ENCODE results near the gene CCDC110.

CCDC110 gene

GRCh38 chr4:185467991-185468390 lies 3.5 kb downstream of the CCDC110 start:
- Mint-ChIP-seq H3K9me3 (no peaks in the 10 kb centered on the region), H3K27ac (no peak overlapping the region), H3K4me3 (no peak overlapping the region), H3K4me1 (ENCODE audit: low read depth in 2 of 2) (peaks cover 14 to 15% of the 10 kb centered on the region in 2 donors), H3K27me3 (peaks cover 0 to 10% of the 10 kb centered on the region in 2 donors), H3K36me3 (ENCODE audit: insufficient read depth) (peaks cover 3% of the 10 kb centered on the region)
- ATAC-seq (replicated peaks) (no peak), DNase-seq (no peak)

- DNase-seq = no peak
- Mint-ChIP-seq H3K4me1 (ENCODE audit: low read depth in 2 of 2) (peaks cover 14 to 15% of the 10 kb centered on the region in 2 donors), H3K9me3 (no peaks in the 10 kb centered on the region), H3K27ac (no peak overlapping the region), H3K4me3 (no peak overlapping the region), H3K27me3 (peaks cover 2 to 13% of the 10 kb centered on the region in 2 donors), H3K36me3 (ENCODE audit: insufficient read depth) (peaks cover 3% of the 10 kb centered on the region)
- no peak for ATAC-seq (replicated peaks)
These were observed 4.4 kb downstream of the CCDC110 start for GRCh38 chr4:185467101-185467500.

- Mint-ChIP-seq H3K27ac (no peak overlapping the region), H3K36me3 (ENCODE audit: insufficient read depth) (peaks cover 3% of the 10 kb centered on the region), H3K27me3 (peaks cover 13 to 23% of the 10 kb centered on the region in 2 donors), H3K9me3 (no peaks in the 10 kb centered on the region), H3K4me3 (no peak overlapping the region), H3K4me1 (ENCODE audit: low read depth in 2 of 2) (peaks cover 9 to 12% of the 10 kb centered on the region in 2 donors)
- DNase-seq (no peak), ATAC-seq (replicated peaks) (no peak)
These were observed 5.8 kb downstream of the CCDC110 start for GRCh38 chr4:185465707-185466106.

DNA sequence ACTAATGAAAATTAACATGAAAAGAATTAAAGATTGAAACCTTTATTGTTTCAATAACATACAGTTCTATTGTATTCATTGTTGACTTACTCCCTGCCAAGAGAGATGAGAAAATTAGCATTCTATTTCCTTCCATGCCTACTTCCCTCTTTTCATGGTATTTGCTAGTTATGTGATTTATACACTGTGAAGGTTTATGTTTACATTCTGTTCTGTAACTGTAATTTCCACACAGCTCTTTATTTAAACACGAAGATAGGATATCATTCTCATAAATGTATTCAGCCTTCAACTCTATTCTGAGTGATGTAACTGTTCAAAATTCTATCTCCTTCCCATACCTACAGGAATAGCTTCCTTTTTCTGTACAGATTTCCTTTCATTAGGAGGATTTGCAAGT lies 6.6 kb downstream of the CCDC110 start:
- H3K27me3 Mint-ChIP-seq = peaks cover 13 to 32% of the 10 kb centered on the region in 2 donors
- H3K27ac Mint-ChIP-seq = no peak overlapping the region
- no peaks in the 10 kb centered on the region for H3K9me3 Mint-ChIP-seq
- DNase-seq (no peak), ATAC-seq (replicated peaks) (no peak)
- no peak overlapping the region for H3K4me3 Mint-ChIP-seq
- peaks cover 4 to 8% of the 10 kb centered on the region in 2 donors for H3K4me1 Mint-ChIP-seq (ENCODE audit: low read depth in 2 of 2)
- H3K36me3 Mint-ChIP-seq (ENCODE audit: insufficient read depth) = peaks cover 3% of the 10 kb centered on the region

DNA sequence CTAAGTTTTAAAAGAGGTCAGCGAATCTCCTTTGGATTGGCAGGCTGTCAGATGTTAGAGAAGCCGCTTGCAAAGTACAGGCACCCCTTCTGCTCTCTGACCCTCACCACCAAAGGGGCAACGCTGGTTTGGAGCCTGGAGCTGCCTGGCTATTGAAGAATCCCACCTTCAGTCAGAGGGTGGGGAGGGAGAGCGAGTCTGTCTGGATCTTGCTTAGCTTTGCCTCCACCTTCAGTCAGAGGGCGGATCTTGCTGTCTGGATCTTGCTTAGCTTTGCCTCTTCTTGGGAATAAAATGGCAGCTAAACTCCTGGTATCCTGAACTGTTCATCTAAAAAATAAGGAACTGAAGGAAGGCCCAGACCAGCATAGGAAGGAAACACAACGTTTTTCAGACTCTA lies 7.3 kb downstream of the CCDC110 start:
- Mint-ChIP-seq H3K27ac (no peak overlapping the region), H3K4me1 (ENCODE audit: low read depth in 2 of 2) (peaks cover 0 to 3% of the 10 kb centered on the region in 2 donors), H3K4me3 (no peak overlapping the region), H3K9me3 (no peaks in the 10 kb centered on the region), H3K36me3 (ENCODE audit: insufficient read depth) (peaks cover 3% of the 10 kb centered on the region), H3K27me3 (peaks cover 19 to 38% of the 10 kb centered on the region in 2 donors)
- DNase-seq (no peak), ATAC-seq (replicated peaks) (no peak)

- peaks cover 25 to 38% of the 10 kb centered on the region in 2 donors for H3K27me3 Mint-ChIP-seq
- ATAC-seq (replicated peaks) (no peak), DNase-seq (no peak)
- no peaks in the 10 kb centered on the region for H3K4me1 Mint-ChIP-seq (ENCODE audit: low read depth in 2 of 2)
- H3K36me3 Mint-ChIP-seq (ENCODE audit: insufficient read depth) = peaks cover 3% of the 10 kb centered on the region
- no peaks in the 10 kb centered on the region for H3K9me3 Mint-ChIP-seq
- no peak overlapping the region for H3K4me3 Mint-ChIP-seq
- no peak overlapping the region for H3K27ac Mint-ChIP-seq
These were observed 8.0 kb downstream of the CCDC110 start for GRCh38 chr4:185463541-185463940.

GRCh38 chr4:185461565-185461964 lies 10.0 kb downstream of the CCDC110 start:
- no peak overlapping the region for H3K4me3 Mint-ChIP-seq
- H3K36me3 Mint-ChIP-seq (ENCODE audit: insufficient read depth) = peaks cover 3% of the 10 kb centered on the region
- DNase-seq (no peak), ATAC-seq (replicated peaks) (no peak)
- H3K27me3 Mint-ChIP-seq = peaks cover 32 to 38% of the 10 kb centered on the region in 2 donors
- H3K4me1 Mint-ChIP-seq (ENCODE audit: low read depth in 2 of 2) = no peaks in the 10 kb centered on the region
- H3K9me3 Mint-ChIP-seq = no peaks in the 10 kb centered on the region
- no peak overlapping the region for H3K27ac Mint-ChIP-seq

DNA sequence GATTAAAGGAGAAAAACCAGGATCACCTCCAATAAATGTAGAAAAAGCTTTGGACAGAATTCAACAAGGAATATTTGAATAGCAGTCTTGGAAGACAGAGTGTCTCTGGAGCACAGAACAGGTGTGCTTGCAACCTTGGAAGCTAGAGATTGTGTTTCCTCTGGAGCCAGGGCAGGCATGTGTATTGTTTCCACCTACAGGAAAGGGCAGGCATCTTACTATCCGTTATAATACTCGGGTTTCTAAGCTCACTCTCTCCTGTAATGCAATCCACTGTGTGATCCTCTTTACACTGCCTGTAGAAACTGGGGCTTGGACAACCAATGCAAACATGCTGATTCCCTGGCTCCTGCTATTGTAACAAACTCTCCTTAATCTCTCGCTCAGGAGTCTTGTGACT lies 14.4 kb downstream of the CCDC110 start:
- DNase-seq = no peak
- Mint-ChIP-seq H3K27me3 (peaks cover 30 to 31% of the 10 kb centered on the region in 2 donors), H3K4me1 (ENCODE audit: low read depth in 2 of 2) (no peaks in the 10 kb centered on the region), H3K4me3 (no peak overlapping the region), H3K36me3 (ENCODE audit: insufficient read depth) (no peaks in the 10 kb centered on the region), H3K9me3 (no peaks in the 10 kb centered on the region), H3K27ac (no peak overlapping the region)
- ATAC-seq (replicated peaks) = no peak

DNA sequence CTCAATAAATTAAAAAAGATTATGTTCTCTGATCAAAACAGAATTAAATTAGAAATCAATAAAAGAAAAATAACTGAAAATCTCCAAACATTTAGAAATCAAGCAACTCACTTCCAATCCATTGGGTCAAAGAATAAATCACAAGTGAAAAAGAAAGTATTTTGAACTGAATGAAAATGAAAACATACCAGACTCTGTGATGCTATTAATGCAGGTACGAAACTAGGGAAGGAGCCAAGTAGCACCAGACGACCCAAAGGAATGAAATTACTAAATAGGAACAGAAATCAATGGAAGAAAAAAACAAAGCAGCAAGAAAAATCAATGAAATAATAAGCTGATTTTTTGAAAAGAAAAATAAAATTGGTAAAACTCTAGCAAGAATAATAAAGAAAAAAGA lies 15.4 kb downstream of the CCDC110 start:
- Mint-ChIP-seq H3K36me3 (ENCODE audit: insufficient read depth) (no peaks in the 10 kb centered on the region), H3K27ac (no peak overlapping the region), H3K27me3 (peaks cover 21 to 22% of the 10 kb centered on the region in 2 donors), H3K9me3 (no peaks in the 10 kb centered on the region), H3K4me1 (ENCODE audit: low read depth in 2 of 2) (no peaks in the 10 kb centered on the region), H3K4me3 (no peak overlapping the region)
- no peak for ATAC-seq (replicated peaks)
- no peak for DNase-seq

DNA sequence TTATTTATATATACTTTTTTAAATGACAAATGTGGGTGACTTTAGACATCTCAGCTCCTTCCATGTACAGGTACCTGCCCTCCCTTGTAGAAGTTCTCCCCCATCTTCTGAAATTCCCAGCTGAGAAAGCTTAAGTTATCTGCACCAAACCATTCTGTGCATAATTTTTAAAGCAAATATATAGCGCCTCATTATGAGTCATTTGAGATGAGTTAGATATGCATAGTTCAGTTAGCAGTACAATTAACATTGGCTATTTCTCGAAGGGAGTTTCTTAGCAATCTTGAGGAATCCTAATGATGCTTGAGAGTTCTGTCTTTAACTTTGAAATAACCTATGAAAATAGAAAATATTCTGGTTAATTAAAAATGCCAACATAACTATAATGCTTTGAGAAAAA lies 26.3 kb downstream of the CCDC110 start:
- ATAC-seq (replicated peaks) = no peak
- no peak for DNase-seq
- H3K9me3 Mint-ChIP-seq = no peaks in the 10 kb centered on the region

GRCh38 chr4:185441479-185441878 lies 30.1 kb downstream of the CCDC110 start:
- no peaks in the 10 kb centered on the region for H3K9me3 Mint-ChIP-seq
- no peak overlapping the region for H3K4me3 Mint-ChIP-seq
- H3K27me3 Mint-ChIP-seq = peaks cover 0 to 14% of the 10 kb centered on the region in 2 donors
- no peaks in the 10 kb centered on the region for H3K4me1 Mint-ChIP-seq (ENCODE audit: low read depth in 2 of 2)
- no peaks in the 10 kb centered on the region for H3K36me3 Mint-ChIP-seq (ENCODE audit: insufficient read depth)
- no peak for DNase-seq
- no peak overlapping the region for H3K27ac Mint-ChIP-seq
- no peak for ATAC-seq (replicated peaks)

More for the DNA sequence above, 26.3 kb downstream of the CCDC110 start:
- Mint-ChIP-seq H3K27me3 (peaks cover 4 to 22% of the 10 kb centered on the region in 2 donors), H3K36me3 (ENCODE audit: insufficient read depth) (no peaks in the 10 kb centered on the region), H3K4me3 (no peak overlapping the region), H3K4me1 (ENCODE audit: low read depth in 2 of 2) (no peaks in the 10 kb centered on the region), H3K27ac (no peak overlapping the region)

- ATAC-seq (replicated peaks) (no peak), DNase-seq (no peak)
- Mint-ChIP-seq H3K4me1 (ENCODE audit: low read depth in 2 of 2) (no peaks in the 10 kb centered on the region), H3K36me3 (ENCODE audit: insufficient read depth) (no peaks in the 10 kb centered on the region), H3K4me3 (no peak overlapping the region), H3K9me3 (no peaks in the 10 kb centered on the region), H3K27ac (no peak overlapping the region), H3K27me3 (peaks cover 0 to 14% of the 10 kb centered on the region in 2 donors)
These were observed 33.7 kb downstream of the CCDC110 start for GRCh38 chr4:185437809-185438208.

GRCh38 chr4:185435466-185435865 lies 36.1 kb downstream of the CCDC110 start:
- no peaks in the 10 kb centered on the region for H3K36me3 Mint-ChIP-seq (ENCODE audit: insufficient read depth)
- DNase-seq = no peak
- H3K27ac Mint-ChIP-seq = no peak overlapping the region
- no peak for ATAC-seq (replicated peaks)
- no peak overlapping the region for H3K4me3 Mint-ChIP-seq
- no peaks in the 10 kb centered on the region for H3K9me3 Mint-ChIP-seq
- H3K27me3 Mint-ChIP-seq = peaks cover 0 to 16% of the 10 kb centered on the region in 2 donors
- no peaks in the 10 kb centered on the region for H3K4me1 Mint-ChIP-seq (ENCODE audit: low read depth in 2 of 2)

GRCh38 chr4:185429660-185430059 lies 41.9 kb downstream of the CCDC110 start:
- DNase-seq = no peak
- Mint-ChIP-seq H3K4me1 (ENCODE audit: low read depth in 2 of 2) (peaks cover 10 to 11% of the 10 kb centered on the region in 2 donors), H3K36me3 (ENCODE audit: insufficient read depth) (peaks cover 20% of the 10 kb centered on the region), H3K27ac (no peak overlapping the region), H3K9me3 (no peaks in the 10 kb centered on the region), H3K4me3 (no peak overlapping the region), H3K27me3 (peaks cover 5 to 16% of the 10 kb centered on the region in 2 donors)
- no peak for ATAC-seq (replicated peaks)
